ENCODE measurements around the gene IGFBP2. TPM values are rescaled to one million over a fixed set of nuclear protein-coding genes. Genes with fewer than 3 reads are reported as not detected.

The IGFBP2 gene
- total and polyA plus RNA-seq, 10 donors, result 61.3 to 334 (median 257) TPM

DNA sequence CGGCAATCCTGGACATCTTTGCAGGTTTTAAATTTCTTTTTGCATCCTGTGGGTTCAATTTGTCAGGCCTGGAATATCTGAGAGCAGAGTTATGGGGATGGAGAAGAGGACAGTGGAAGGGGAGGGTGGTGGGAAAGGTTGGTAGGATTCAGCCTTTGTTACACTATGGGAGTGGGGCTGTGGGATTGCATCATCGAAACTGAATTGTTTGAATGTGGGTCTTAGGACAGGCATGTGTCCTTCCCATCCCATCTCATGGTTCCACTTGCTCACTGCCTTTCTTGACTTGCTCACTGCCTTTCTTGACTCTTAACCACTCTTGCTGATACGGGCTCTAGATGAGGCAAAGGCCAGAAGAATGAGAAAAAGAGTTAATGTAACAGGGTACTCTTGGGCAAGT lies 12.9 kb downstream of the IGFBP2 start:
- intact Hi-C loops (cut with DNase I; ENCODE audit: low total_unique reads), result no loop called here
- WGBS, 5 donors, result 85 to 95% (median 91%) methylated on average over 3 of the region's 3 CpGs
- Histone ChIP-seq H3K27ac (no peak overlapping the region), H3K4me3 (no peak overlapping the region), H3K36me3 (peaks cover 0 to 2% (median 0%) of the 10 kb centered on the region in 6 donors), H3K9me3 (no peaks in the 10 kb centered on the region), H3K4me1 (peaks cover 0 to 41% (median 6%) of the 10 kb centered on the region in 6 donors), H3K27me3 (replicated peaks in 1 of 7) (no peaks in the 10 kb centered on the region)
- no peak for DNase-seq
- TF ChIP-seq POLR2AphosphoS5 (IDR thresholded peaks at IDR 0.05) (no peak), POLR2A (IDR thresholded peaks at IDR 0.05) (no peak)

DNA sequence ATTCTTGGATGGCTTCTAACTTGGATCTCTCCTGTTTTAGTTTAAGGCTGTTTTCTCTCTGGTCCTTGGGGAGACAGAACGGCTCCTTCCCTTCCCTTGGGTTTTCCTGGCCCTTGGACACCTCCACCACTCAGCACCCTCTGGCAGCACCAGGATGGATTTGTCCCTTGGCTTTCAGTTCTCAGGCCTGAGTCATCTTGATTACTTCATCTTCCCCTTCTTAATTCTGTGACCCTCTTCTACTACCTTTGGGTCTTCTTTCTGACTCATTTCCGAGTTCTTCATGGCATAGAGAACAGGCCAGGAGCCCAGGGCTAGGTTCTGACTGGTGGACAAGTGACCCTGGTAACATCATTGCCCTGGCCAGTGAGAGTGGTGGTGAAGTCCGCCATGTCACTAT lies 14.9 kb downstream of the IGFBP2 start:
- TF ChIP-seq, protein P1, sequence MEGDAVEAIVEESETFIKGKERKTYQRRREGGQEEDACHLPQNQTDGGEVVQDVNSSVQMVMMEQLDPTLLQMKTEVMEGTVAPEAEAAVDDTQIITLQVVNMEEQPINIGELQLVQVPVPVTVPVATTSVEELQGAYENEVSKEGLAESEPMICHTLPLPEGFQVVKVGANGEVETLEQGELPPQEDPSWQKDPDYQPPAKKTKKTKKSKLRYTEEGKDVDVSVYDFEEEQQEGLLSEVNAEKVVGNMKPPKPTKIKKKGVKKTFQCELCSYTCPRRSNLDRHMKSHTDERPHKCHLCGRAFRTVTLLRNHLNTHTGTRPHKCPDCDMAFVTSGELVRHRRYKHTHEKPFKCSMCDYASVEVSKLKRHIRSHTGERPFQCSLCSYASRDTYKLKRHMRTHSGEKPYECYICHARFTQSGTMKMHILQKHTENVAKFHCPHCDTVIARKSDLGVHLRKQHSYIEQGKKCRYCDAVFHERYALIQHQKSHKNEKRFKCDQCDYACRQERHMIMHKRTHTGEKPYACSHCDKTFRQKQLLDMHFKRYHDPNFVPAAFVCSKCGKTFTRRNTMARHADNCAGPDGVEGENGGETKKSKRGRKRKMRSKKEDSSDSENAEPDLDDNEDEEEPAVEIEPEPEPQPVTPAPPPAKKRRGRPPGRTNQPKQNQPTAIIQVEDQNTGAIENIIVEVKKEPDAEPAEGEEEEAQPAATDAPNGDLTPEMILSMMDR (IDR thresholded peaks at IDR 0.05 in 8 of 11, conservative IDR thresholded peaks at IDR 0.05 in 3 of 11), result no peak
- TF ChIP-seq POLR2A (IDR thresholded peaks at IDR 0.05) (no peak), POLR2AphosphoS5 (IDR thresholded peaks at IDR 0.05) (no peak)
- DNase-seq, result peak; percentile 11
- intact Hi-C loops (cut with DNase I; ENCODE audit: low total_unique reads), result no loop called here
- Histone ChIP-seq H3K36me3 (no peaks in the 10 kb centered on the region), H3K27ac (no peak overlapping the region), H3K9me3 (no peaks in the 10 kb centered on the region), H3K27me3 (replicated peaks in 1 of 7) (no peaks in the 10 kb centered on the region), H3K4me1 (peaks cover 0 to 39% (median 6%) of the 10 kb centered on the region in 6 donors), H3K4me3 (no peak overlapping the region)
- WGBS, 5 donors, result 77 to 91% (median 82%) methylated on average over 3 of the region's 3 CpGs

DNA sequence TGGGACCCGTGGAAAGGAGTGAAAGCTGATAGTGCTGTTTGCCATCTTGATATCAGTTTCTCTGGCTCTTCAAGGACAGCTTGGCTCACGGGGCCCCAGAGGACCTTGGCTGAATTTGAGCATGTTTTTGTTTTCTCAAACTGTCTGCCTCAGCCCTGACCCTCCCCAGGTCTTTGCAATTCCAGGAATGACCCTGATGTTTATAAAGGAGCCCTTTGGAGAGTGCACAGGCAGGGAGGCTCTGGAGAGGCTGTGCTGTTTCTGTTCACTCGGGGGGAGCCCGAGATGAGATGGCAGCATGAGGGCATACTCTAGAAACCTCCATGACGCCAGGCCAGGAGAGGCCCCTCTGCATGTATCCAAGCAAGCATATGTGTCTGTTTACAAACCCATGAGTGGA lies 16.4 kb downstream of the IGFBP2 start:
- Histone ChIP-seq H3K4me3 (no peak overlapping the region), H3K36me3 (no peaks in the 10 kb centered on the region), H3K4me1 (peaks cover 0 to 38% (median 6%) of the 10 kb centered on the region in 6 donors), H3K27ac (peak overlapping the region in 2 of 8 donors; percentile 18 to 23), H3K9me3 (no peaks in the 10 kb centered on the region), H3K27me3 (replicated peaks in 1 of 7) (no peaks in the 10 kb centered on the region)
- peak; percentile 38 for DNase-seq
- TF ChIP-seq POLR2A (IDR thresholded peaks at IDR 0.05) (no peak), POLR2AphosphoS5 (IDR thresholded peaks at IDR 0.05) (no peak)
- TF ChIP-seq, protein P1 (IDR thresholded peaks at IDR 0.05 in 8 of 11, conservative IDR thresholded peaks at IDR 0.05 in 3 of 11), result no peak
- WGBS, 5 donors, result 54 to 77% (median 64%) methylated on average over 5 of the region's 5 CpGs
- intact Hi-C loops (cut with DNase I; ENCODE audit: low total_unique reads), result no loop called here

DNA sequence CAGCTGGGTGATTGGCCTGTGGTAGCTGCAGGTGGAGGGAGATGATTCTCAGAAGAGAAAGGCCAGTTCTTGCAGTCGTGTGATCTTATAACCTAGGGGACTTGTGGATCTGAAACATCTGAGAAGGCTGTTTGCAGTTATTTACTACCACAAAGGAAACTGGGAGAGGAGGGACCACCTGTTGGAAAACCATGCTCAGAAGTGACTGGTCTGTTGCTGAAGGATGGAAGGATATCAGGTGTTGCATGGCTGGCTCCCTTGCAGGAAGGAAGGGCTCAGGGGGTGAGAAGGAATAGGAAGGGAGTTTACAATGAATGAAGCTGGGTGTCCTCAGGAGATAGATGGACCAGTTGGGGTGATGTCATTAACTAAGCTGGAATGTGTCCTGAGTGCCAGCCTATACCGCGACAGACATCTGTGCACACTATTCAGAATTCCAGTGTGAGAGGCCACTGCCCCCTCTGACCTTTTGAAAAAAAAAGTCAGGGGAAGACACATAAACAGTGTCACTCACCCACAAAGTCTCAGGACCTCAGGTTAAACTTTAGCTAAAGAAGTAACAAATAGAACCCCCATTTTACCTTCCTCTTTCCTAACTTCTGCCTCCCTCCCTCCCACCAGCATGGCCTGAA lies 17.5 kb downstream of the IGFBP2 start:
- H3K9me3 ChIP-seq, result no peaks in the 10 kb centered on the region
- H3K27ac ChIP-seq, result no peak overlapping the region
- no peak for TF ChIP-seq POLR2A (IDR thresholded peaks at IDR 0.05)
- TF ChIP-seq, protein P1 (IDR thresholded peaks at IDR 0.05 in 8 of 11, conservative IDR thresholded peaks at IDR 0.05 in 3 of 11), result no peak
- TF ChIP-seq POLR2AphosphoS5 (IDR thresholded peaks at IDR 0.05), result no peak
- peak; percentile 10 for DNase-seq
- H3K4me3 ChIP-seq, result no peak overlapping the region
- peaks cover 0 to 38% (median 3%) of the 10 kb centered on the region in 6 donors for H3K4me1 ChIP-seq
- no peaks in the 10 kb centered on the region for H3K27me3 ChIP-seq (replicated peaks in 1 of 7)
- intact Hi-C loops (cut with DNase I; ENCODE audit: low total_unique reads), result no loop called here
- no peaks in the 10 kb centered on the region for H3K36me3 ChIP-seq
- WGBS, 5 donors, result 73 to 87% (median 77%) methylated on average over 3 of the region's 3 CpGs

Data from spleen (tissue), 11 donors.